Articular chondrocyte of knee joint (primary cell): ENCODE data around the gene MED27. TPM values are rescaled to one million over a fixed set of nuclear protein-coding genes. Genes with fewer than 3 reads are reported as not detected.

Experiments used
- total RNA-seq: library from RNA; depleted of rRNA; stranded (reverse); fragments of >200 nt; gene quantifications from 2 replicates; pipeline ENCODE4 v1.2.3, GENCODE V29; 2012

MED27 gene, protein sequence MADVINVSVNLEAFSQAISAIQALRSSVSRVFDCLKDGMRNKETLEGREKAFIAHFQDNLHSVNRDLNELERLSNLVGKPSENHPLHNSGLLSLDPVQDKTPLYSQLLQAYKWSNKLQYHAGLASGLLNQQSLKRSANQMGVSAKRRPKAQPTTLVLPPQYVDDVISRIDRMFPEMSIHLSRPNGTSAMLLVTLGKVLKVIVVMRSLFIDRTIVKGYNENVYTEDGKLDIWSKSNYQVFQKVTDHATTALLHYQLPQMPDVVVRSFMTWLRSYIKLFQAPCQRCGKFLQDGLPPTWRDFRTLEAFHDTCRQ
- total RNA-seq, result 68.6 and 69.4 TPM in 2 replicates

DNA sequence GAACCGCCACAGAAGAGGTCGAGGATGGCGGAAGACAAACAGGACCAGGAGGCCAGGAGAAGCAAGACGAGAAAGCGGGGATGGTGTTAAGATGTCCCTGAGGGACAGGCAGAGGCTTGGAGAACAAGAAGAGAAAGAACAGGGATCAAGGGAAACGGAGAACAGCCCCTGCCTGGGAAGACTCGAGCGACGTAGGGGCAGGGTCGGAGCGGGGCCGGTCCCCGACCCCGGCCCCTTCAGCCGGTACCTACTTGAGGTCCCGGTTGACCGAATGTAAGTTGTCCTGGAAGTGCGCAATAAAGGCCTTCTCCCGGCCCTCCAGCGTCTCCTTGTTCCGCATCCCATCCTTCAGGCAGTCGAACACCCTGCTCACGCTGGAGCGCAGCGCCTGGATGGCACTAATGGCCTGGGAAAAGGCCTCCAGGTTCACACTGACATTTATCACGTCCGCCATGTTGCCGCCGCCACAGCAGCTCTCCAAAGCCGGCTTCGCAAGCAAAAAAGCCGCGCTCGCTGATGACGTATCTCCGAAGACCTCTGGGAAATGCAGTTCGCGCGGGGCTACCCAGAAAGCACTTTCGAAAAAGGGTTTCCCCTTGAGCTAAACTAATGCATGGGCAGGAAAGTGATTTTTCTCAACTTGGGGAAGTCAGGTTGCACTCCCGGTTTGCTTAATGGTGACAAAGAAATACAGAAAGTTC, at the start of gene MED27:
Gene MED27 (minus strand): TSS at position 477 of the 701 bp plus-strand sequence. CDS start 23 bp downstream, at position 454.

Other genes starting within 250 kb of the MED27 start
- 32.0 and 40.5 TPM in 2 replicates for gene NTNG2, start 82.2 kb upstream of the MED27 start, total RNA-seq